Prostate gland (tissue), 2 donors: ENCODE results near the gene DXO. TPM values are rescaled to one million over a fixed set of nuclear protein-coding genes. Genes with fewer than 3 reads are reported as not detected.

Source experiments
- DNase-seq: peaks from one replicate; pipeline ENCODE4 v3.0.0-alpha.2; 2019; ENCODE audit warnings: low spot score
- H3K27ac ChIP-seq, 2 donors: fragments of 200-600 bp; sonication (generic); 2 replicates each; pipeline ENCODE4 v1.5.1; 2017 to 2019
- H3K27me3 ChIP-seq: fragments of 200-600 bp; sonication (generic); replicated peaks from 2 replicates; pipeline ENCODE4 v1.5.1; 2019; ENCODE audit not compliant: insufficient read depth
- H3K36me3 ChIP-seq, 2 donors: fragments of 200-600 bp; sonication (generic); 1 replicate in 1 of 2; 2 replicates in 1 of 2; pipeline versions ENCODE4 v1.5.1 to v1.8.1; 2017 to 2019
- H3K4me1 ChIP-seq: fragments of 200-600 bp; sonication (generic); replicated peaks from 2 replicates; pipeline ENCODE4 v1.5.1; 2019
- H3K4me3 ChIP-seq, 2 donors: fragments of 200-600 bp; sonication (generic); 2 replicates each; pipeline ENCODE4 v1.5.1; 2017 to 2019
- H3K9me3 ChIP-seq: fragments of 200-600 bp; sonication (generic); 2 replicates; pipeline ENCODE4 v1.5.1; 2017
- POLR2A ChIP-seq: fragments of 450-650 bp; IDR thresholded peaks from one replicate; pipeline ENCODE4 v1.6.1; 2016; ENCODE audit warnings: antibody characterized with exemption, mild to moderate bottlenecking
- POLR2AphosphoS5 ChIP-seq: sonication (generic); formaldehyde crosslinking; IDR thresholded peaks from one replicate; pipeline ENCODE4 v1.6.1; 2017; ENCODE audit warnings: antibody characterized with exemption
- WGBS: methylation state at CpG from one replicate; pipeline ENCODE4 v1.1.5; 2018; 5-methylcytosine and 5-hydroxymethylcytosine counted together
- intact Hi-C: fragments of 100-400 bp; cut with DNase I; formaldehyde crosslinking; loops from one replicate; pipeline ENCODE4 v1.14.2; 2022
- total RNA-seq, 2 donors: library from RNA; depleted of rRNA; stranded (reverse); fragments of >200 nt; gene quantifications; one replicate each; pipeline ENCODE4 v1.1.0, GENCODE V29; 2016
- TF ChIP-seq, protein P1 (sequence below), 4 experiments: fragments of 200-600 bp in 2 of 4; fragments of 450-650 bp in 2 of 4; sonication (generic) in 2 of 4; IDR thresholded peaks; 1 replicate in 3 of 4; 2 replicates in 1 of 4; pipeline ENCODE4 v1.5.1; 2016 to 2019; ENCODE audit warnings: antibody characterized with exemption in 4 of 4, mild to moderate bottlenecking in 2 of 4, moderate library complexity in 2 of 4

Gene DXO
- total RNA-seq, 2 donors from 2014 or later: 21.9 to 36.0 TPM

DNA sequence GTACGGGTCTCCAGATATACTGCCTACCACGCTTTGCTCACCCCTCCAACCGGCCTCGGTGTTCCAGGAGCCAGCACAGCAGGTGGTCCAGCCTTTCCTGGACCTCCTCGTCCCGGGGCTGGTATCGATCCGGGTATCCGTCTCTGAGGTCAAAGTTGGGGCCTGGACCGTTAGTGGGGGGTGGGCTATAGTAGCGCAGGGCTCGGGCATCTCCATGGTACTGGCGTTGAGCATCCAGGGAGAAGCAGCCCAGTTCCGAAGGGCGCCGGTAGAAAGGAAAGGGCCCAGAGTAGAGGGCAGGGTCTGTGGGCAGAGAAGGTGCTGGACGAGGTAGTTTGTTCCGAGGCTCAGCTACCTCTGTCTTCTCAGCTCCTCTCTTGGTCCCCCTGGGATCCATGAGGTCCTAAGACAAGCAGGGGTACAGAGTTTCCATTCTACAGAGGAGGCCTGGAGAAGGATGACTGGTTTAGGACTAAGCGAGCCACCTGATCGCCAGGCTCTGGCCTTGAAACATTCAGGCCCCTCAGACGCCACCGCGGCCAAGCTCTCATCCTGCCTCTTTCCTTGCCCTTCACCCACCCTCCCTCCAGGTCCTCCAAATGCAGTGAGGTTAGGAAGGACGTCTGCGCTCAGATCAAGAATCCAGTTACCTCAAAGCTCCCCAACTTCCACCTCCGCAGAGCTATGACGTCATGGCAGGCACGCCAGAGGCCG lies 502 bp downstream of the DXO start:
- DNase-seq: no peak
- intact Hi-C loops: no loop called here
- 22% methylated on average over 29 of the region's 29 CpGs for WGBS
- Histone ChIP-seq H3K36me3 (peaks cover 7 to 12% of the 10 kb centered on the region in 2 donors), H3K27me3 (no peaks in the 10 kb centered on the region), H3K4me3 (peak overlapping the region; percentile 64 to 75), H3K9me3 (no peaks in the 10 kb centered on the region), H3K4me1 (peaks cover 10% of the 10 kb centered on the region), H3K27ac (peak overlapping the region; percentile 98 to 99)
- no peak for TF ChIP-seq POLR2AphosphoS5
- TF ChIP-seq POLR2A: no peak
- TF ChIP-seq, protein P1, sequence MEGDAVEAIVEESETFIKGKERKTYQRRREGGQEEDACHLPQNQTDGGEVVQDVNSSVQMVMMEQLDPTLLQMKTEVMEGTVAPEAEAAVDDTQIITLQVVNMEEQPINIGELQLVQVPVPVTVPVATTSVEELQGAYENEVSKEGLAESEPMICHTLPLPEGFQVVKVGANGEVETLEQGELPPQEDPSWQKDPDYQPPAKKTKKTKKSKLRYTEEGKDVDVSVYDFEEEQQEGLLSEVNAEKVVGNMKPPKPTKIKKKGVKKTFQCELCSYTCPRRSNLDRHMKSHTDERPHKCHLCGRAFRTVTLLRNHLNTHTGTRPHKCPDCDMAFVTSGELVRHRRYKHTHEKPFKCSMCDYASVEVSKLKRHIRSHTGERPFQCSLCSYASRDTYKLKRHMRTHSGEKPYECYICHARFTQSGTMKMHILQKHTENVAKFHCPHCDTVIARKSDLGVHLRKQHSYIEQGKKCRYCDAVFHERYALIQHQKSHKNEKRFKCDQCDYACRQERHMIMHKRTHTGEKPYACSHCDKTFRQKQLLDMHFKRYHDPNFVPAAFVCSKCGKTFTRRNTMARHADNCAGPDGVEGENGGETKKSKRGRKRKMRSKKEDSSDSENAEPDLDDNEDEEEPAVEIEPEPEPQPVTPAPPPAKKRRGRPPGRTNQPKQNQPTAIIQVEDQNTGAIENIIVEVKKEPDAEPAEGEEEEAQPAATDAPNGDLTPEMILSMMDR (IDR thresholded peaks at IDR 0.05): no peak

DNA sequence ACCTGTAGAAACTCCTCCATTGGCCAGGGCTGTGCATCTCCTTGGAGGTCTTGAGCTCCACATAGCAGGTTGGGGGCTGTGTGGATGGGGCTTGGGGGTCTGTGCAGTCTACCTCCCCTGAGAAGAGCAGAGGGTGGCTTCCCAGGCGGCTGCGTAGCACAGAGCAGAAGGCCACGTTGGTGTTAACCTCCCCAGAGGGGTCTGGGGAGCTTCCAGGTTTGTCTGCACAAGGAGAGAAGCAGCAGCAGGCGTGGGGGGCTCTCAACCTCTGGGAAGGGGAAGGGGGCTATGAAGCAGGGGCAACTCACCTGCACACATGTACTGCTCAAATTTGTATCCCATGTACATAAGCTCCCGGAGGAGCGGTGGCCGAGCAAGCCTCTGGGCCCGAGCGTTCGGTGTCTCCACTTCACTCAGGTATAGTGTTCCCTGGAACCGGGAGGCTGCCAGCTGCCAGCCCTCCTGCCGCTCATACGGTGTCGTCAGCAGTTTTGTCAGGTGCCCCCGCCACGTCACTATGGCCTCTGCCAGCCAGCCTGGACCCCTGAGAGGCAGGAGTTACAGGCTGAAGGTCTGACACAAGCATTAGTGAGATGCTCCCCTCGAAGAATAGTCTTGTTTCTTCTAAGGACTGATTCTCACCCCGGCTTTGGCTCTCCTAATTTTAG lies 1.2 kb downstream of the DXO start:
- H3K27me3 ChIP-seq: no peaks in the 10 kb centered on the region
- intact Hi-C loops: no loop called here
- H3K9me3 ChIP-seq: no peaks in the 10 kb centered on the region
- H3K4me1 ChIP-seq: peaks cover 10% of the 10 kb centered on the region
- 72% methylated on average over 18 of the region's 18 CpGs for WGBS
- TF ChIP-seq, protein P1 (IDR thresholded peaks at IDR 0.05): no peak
- TF ChIP-seq POLR2A (no peak), POLR2AphosphoS5 (no peak)
- peaks cover 7 to 12% of the 10 kb centered on the region in 2 donors for H3K36me3 ChIP-seq
- DNase-seq: no peak
- peak overlapping the region; percentile 98 to 99 for H3K27ac ChIP-seq
- H3K4me3 ChIP-seq: peak overlapping the region; percentile 64 to 75

DNA sequence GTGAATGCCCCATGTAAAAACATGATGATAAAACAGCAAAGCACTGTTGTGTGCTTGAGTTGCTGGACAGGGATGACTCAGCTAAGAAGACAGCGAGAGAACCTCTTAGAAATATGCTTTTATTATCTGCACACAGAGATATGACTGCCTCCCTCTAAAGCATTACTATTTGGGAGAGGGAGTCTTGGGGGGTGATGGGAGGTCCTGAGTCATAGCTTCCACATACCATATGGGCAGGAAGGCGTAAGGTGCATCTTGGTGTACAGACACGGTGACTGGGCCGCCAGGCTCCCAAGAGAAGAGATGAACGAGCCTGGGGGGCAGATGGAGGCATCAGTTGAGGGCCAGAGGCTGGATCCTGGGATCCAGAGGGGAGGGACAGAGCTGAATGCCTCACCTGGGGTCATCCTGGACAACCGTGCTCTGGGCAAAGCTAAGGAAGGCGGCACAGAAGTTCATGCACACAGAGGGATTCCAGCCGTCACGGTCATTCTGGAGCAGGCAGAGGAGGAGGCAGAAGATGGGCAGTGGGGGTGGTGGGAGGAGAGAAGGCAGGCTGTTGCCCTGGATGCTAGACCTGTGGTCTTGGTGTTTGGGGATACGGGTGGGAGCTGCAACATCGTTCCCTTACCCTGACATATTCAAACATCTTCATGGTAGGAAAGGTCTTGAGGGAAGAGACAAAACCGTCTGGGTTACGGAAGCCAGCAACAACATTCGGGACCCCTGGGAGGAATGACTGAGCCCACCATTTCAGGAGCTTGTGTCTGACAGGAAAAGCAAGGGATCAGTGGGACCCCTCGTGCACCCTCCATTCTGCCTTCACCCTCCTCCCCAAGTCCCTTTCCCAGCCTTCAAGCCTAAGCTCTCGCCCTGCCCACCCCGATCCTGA lies 2.0 kb downstream of the DXO start:
- Histone ChIP-seq H3K27me3 (no peaks in the 10 kb centered on the region), H3K9me3 (no peaks in the 10 kb centered on the region), H3K36me3 (peaks cover 7 to 12% of the 10 kb centered on the region in 2 donors), H3K4me3 (no peak overlapping the region), H3K4me1 (peaks cover 10% of the 10 kb centered on the region), H3K27ac (peak overlapping the region in 1 of 2 donors; percentile 99)
- intact Hi-C loops: loop anchor here (10.0 kb wide), 1 partner anchor 185 kb away; the partner anchor contains the start of genes PPT2 and PRRT1
- DNase-seq: no peak
- TF ChIP-seq POLR2A: no peak
- TF ChIP-seq POLR2AphosphoS5: no peak
- TF ChIP-seq, protein P1 (IDR thresholded peaks at IDR 0.05): no peak
- 71% methylated on average over 17 of the region's 17 CpGs for WGBS

DNA sequence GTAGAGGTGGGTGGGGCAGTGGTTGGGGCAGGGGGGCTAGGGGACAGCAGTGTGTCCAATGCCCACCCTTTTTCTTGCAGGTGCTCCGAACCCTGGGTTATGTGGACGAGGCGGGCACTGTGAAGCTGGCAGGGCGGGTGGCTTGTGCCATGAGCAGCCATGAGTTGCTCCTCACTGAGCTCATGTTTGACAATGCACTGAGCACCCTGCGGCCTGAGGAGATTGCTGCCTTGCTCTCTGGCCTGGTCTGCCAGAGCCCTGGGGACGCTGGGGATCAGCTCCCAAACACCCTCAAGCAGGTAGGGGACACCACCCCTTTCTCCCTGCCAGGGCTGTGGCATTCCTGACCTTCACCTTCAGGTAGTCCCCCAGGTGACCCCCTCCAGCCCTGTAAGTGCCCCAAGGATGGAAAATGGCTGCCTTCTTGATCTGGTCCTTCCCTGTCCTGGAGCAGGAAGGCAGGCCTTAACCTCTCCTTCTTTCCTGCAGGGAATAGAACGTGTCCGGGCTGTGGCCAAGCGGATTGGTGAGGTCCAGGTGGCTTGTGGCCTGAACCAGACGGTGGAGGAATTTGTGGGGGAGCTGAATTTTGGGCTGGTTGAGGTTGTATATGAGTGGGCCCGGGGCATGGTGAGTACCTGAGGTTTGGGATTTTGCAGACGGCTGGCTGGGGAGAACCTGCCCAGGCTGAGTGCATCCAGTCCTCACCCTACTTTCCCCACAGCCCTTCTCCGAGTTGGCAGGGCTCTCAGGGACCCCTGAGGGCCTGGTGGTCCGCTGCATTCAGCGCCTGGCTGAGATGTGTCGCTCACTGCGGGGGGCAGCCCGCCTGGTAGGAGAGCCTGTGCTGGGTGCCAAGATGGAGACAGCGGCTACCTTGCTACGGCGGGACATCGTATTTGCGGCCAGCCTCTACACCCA lies 2.9 kb downstream of the DXO start:
- intact Hi-C loops: loop anchor here (10.0 kb wide), 1 partner anchor 186 kb away; the partner anchor contains the start of genes PPT2 and PRRT1
- Histone ChIP-seq H3K9me3 (no peaks in the 10 kb centered on the region), H3K27ac (no peak overlapping the region), H3K36me3 (peaks cover 7 to 16% of the 10 kb centered on the region in 2 donors), H3K4me3 (no peak overlapping the region), H3K4me1 (peaks cover 10% of the 10 kb centered on the region), H3K27me3 (no peaks in the 10 kb centered on the region)
- no peak for DNase-seq
- TF ChIP-seq, protein P1 (IDR thresholded peaks at IDR 0.05): no peak
- no peak for TF ChIP-seq POLR2A
- no peak for TF ChIP-seq POLR2AphosphoS5
- 81% methylated on average over 23 of the region's 23 CpGs for WGBS
